Uterus (tissue), 4 donors: Measurements from ENCODE around the gene ARVCF. TPM values are rescaled to one million over a fixed set of nuclear protein-coding genes. Genes with fewer than 3 reads are reported as not detected.

Experiments
- DNase-seq, 2 donors: peaks; one replicate each; pipeline ENCODE4 v3.0.0-alpha.2; 2019 to 2020
- H3K27ac ChIP-seq, 2 donors: fragments of 200-600 bp; sonication (generic); 1 replicate in 1 of 2; 2 replicates in 1 of 2; pipeline ENCODE4 v1.5.1; 2016 to 2018
- H3K27me3 ChIP-seq, 2 donors: fragments of 200-600 bp; sonication (generic); one replicate each; pipeline ENCODE4 v1.5.1; 2018 to 2019; ENCODE audit warnings: control low read depth in 1 of 2
- H3K36me3 ChIP-seq, 2 donors: fragments of 200-600 bp; sonication (generic); one replicate each; pipeline ENCODE4 v1.5.1; 2019; ENCODE audit warnings: control low read depth in 1 of 2
- H3K4me1 ChIP-seq, 2 donors: fragments of 200-600 bp; sonication (generic); one replicate each; pipeline ENCODE4 v1.5.1; 2018 to 2019; ENCODE audit warnings: control low read depth in 1 of 2
- H3K4me3 ChIP-seq, 2 donors: fragments of 200-600 bp; sonication (generic); 1 replicate in 1 of 2; 2 replicates in 1 of 2; pipeline ENCODE4 v1.5.1; 2018 to 2019; ENCODE audit warnings: mild to moderate bottlenecking in 1 of 2
- H3K9me3 ChIP-seq, 2 donors: fragments of 200-600 bp; sonication (generic); one replicate each; pipeline ENCODE4 v1.5.1; 2019; ENCODE audit warnings: control low read depth in 1 of 2
- POLR2A ChIP-seq, 2 donors: fragments of 450-650 bp; IDR thresholded peaks; one replicate each; pipeline ENCODE4 v1.6.1; 2016; ENCODE audit warnings: antibody characterized with exemption in 2 of 2, mild to moderate bottlenecking in 1 of 2, moderate library complexity in 1 of 2
- intact Hi-C: fragments of 100-400 bp; cut with DNase I; formaldehyde crosslinking; loops from one replicate; pipeline ENCODE4 v1.15.1; 2023; ENCODE audit warnings: low total_unique reads
- total RNA-seq, 4 donors: library from RNA; depleted of rRNA in 3 of 4; stranded (reverse); fragments of >200 nt in 3 of 4; gene quantifications; one replicate each; pipeline versions ENCODE4 v1.1.0 to v1.2.4, GENCODE V29; 2014 to 2023
- TF ChIP-seq, protein P1 (sequence below), 4 experiments: fragments of 200-600 bp in 2 of 4; fragments of 450-650 bp in 2 of 4; sonication (generic) in 2 of 4; IDR thresholded peaks; one replicate each; pipeline ENCODE4 v1.5.1; 2016 to 2019; ENCODE audit warnings: antibody characterized with exemption in 4 of 4, mild to moderate bottlenecking in 2 of 4, moderate library complexity in 1 of 4
- donor health status: DM: yes; HTN: yes; CAD: no.

Gene ARVCF
- total RNA-seq, 4 donors from 2014 or later: 1.5 to 43.4 (median 16.6) TPM

GRCh38 chr22:20053407-20054033, 36.9 kb upstream of the ARVCF start:
- Histone ChIP-seq H3K27ac (no peak overlapping the region), H3K27me3 (no peaks in the 10 kb centered on the region), H3K4me3 (no peak overlapping the region), H3K4me1 (no peaks in the 10 kb centered on the region), H3K36me3 (no peaks in the 10 kb centered on the region), H3K9me3 (no peaks in the 10 kb centered on the region)
- intact Hi-C loops: no loop called here
- TF ChIP-seq, protein P1, sequence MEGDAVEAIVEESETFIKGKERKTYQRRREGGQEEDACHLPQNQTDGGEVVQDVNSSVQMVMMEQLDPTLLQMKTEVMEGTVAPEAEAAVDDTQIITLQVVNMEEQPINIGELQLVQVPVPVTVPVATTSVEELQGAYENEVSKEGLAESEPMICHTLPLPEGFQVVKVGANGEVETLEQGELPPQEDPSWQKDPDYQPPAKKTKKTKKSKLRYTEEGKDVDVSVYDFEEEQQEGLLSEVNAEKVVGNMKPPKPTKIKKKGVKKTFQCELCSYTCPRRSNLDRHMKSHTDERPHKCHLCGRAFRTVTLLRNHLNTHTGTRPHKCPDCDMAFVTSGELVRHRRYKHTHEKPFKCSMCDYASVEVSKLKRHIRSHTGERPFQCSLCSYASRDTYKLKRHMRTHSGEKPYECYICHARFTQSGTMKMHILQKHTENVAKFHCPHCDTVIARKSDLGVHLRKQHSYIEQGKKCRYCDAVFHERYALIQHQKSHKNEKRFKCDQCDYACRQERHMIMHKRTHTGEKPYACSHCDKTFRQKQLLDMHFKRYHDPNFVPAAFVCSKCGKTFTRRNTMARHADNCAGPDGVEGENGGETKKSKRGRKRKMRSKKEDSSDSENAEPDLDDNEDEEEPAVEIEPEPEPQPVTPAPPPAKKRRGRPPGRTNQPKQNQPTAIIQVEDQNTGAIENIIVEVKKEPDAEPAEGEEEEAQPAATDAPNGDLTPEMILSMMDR (IDR thresholded peaks at IDR 0.05): no peak
- TF ChIP-seq POLR2A (IDR thresholded peaks at IDR 0.05): no peak
- no peak for DNase-seq

DNA sequence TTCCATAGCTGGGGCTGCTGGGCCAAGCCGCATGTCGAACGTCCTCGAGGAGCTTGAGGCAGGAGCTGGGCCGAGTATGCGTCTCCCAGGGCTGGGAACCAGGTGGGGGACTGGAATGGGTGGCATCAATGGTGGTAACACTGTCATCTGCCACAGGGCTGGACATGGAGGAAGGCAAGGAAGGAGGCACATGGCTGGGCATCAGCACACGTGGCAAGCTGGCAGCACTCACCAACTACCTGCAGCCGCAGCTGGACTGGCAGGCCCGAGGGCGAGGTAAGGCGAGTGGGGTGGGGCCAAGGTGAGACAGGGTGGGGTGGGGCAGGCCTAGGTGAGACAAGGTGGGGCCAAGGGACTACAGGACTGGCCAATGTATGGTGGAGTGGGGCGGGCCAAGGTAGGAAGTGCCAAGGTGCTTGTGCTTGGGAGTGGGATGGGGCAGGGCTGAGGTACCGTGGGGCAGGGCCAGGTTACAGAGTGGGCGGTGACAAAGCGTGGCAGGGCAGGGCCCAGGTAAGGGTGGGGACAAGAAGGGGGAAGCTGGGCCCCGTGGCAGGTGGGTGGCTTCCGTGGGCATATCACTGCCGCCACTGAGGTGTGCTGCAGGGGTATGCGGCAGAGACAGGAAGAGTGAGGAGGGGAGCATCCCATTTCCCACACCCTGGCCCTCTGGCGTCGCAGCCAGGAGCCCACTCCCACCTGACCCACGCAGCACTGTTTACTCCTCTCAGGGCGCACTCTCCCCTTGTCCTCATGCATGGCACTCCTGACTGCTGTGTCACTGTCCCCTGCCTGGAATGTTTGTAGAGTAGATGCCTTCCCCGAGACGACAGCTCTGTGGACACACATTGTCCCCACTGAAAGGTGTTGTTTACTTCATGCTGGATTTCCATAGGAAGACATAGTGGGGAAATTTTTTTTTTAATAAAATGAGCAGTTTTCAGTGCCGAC, 36.0 kb upstream of the ARVCF start:
- no peaks in the 10 kb centered on the region for H3K4me1 ChIP-seq
- no peak for TF ChIP-seq POLR2A (IDR thresholded peaks at IDR 0.05)
- TF ChIP-seq, protein P1 (IDR thresholded peaks at IDR 0.05): no peak
- no peaks in the 10 kb centered on the region for H3K27me3 ChIP-seq
- H3K4me3 ChIP-seq: no peak overlapping the region
- H3K36me3 ChIP-seq: no peaks in the 10 kb centered on the region
- H3K9me3 ChIP-seq: no peaks in the 10 kb centered on the region
- H3K27ac ChIP-seq: no peak overlapping the region
- DNase-seq: no peak
- intact Hi-C loops: no loop called here

GRCh38 chr22:20051927-20052308, 35.3 kb upstream of the ARVCF start:
- no peak for DNase-seq
- H3K36me3 ChIP-seq: no peaks in the 10 kb centered on the region
- TF ChIP-seq, protein P1 (IDR thresholded peaks at IDR 0.05): no peak
- no peaks in the 10 kb centered on the region for H3K9me3 ChIP-seq
- H3K4me1 ChIP-seq: no peaks in the 10 kb centered on the region
- H3K4me3 ChIP-seq: no peak overlapping the region
- H3K27ac ChIP-seq: no peak overlapping the region
- intact Hi-C loops: no loop called here
- H3K27me3 ChIP-seq: no peaks in the 10 kb centered on the region

- Histone ChIP-seq H3K9me3 (no peaks in the 10 kb centered on the region), H3K4me3 (no peak overlapping the region), H3K36me3 (no peaks in the 10 kb centered on the region), H3K4me1 (no peaks in the 10 kb centered on the region), H3K27me3 (no peaks in the 10 kb centered on the region), H3K27ac (no peak overlapping the region)
- TF ChIP-seq, protein P1 (IDR thresholded peaks at IDR 0.05): no peak
- TF ChIP-seq POLR2A (IDR thresholded peaks at IDR 0.05): no peak
- intact Hi-C loops: no loop called here
- no peak for DNase-seq
Observed at GRCh38 chr22:20046730-20047129, 30.1 kb upstream of the ARVCF start.

GRCh38 chr22:20044495-20045151, 28.0 kb upstream of the ARVCF start:
- Histone ChIP-seq H3K27me3 (no peaks in the 10 kb centered on the region), H3K4me3 (no peak overlapping the region), H3K36me3 (no peaks in the 10 kb centered on the region), H3K9me3 (no peaks in the 10 kb centered on the region), H3K27ac (no peak overlapping the region), H3K4me1 (no peaks in the 10 kb centered on the region)
- TF ChIP-seq, protein P1 (IDR thresholded peaks at IDR 0.05): no peak
- no peak for TF ChIP-seq POLR2A (IDR thresholded peaks at IDR 0.05)
- intact Hi-C loops: no loop called here
- no peak for DNase-seq
